ENCODE data around the gene METTL15.

DNA sequence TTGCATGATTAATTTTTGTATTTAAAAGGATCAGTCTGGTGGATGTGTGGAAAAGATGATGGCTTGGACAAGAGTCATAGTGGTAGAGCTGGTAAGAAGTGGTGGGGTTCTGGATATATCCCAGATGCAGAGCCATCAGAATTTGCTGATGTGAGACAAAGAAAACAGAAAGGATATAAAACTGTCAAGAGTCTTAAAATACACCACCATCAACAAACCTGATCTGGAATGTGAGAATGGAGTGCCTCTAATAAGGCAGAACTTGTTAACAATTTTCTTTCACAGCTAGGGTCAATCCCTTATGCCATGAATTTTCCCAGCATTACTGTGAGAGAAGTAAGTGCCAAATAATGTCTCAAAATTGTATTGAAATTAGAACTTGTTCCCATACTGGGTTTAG lies 215.4 kb downstream of the METTL15 start:
- TF ChIP-seq EZH2 (IDR thresholded peaks at IDR 0.05; ENCODE audit: borderline replicate concordance, insufficient read depth, low read depth, low read length, poor library complexity, severe bottlenecking): no peak
- TF ChIP-seq, protein P1, sequence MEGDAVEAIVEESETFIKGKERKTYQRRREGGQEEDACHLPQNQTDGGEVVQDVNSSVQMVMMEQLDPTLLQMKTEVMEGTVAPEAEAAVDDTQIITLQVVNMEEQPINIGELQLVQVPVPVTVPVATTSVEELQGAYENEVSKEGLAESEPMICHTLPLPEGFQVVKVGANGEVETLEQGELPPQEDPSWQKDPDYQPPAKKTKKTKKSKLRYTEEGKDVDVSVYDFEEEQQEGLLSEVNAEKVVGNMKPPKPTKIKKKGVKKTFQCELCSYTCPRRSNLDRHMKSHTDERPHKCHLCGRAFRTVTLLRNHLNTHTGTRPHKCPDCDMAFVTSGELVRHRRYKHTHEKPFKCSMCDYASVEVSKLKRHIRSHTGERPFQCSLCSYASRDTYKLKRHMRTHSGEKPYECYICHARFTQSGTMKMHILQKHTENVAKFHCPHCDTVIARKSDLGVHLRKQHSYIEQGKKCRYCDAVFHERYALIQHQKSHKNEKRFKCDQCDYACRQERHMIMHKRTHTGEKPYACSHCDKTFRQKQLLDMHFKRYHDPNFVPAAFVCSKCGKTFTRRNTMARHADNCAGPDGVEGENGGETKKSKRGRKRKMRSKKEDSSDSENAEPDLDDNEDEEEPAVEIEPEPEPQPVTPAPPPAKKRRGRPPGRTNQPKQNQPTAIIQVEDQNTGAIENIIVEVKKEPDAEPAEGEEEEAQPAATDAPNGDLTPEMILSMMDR (IDR thresholded peaks at IDR 0.05): no peak
